Effector CD4-positive, alpha-beta T cell (primary cell): ENCODE data around the gene PADI4.

Source experiments
- DNase-seq: peaks from one replicate; pipeline ENCODE4 v3.0.0-alpha.2; 2020

The PADI4 gene

DNA sequence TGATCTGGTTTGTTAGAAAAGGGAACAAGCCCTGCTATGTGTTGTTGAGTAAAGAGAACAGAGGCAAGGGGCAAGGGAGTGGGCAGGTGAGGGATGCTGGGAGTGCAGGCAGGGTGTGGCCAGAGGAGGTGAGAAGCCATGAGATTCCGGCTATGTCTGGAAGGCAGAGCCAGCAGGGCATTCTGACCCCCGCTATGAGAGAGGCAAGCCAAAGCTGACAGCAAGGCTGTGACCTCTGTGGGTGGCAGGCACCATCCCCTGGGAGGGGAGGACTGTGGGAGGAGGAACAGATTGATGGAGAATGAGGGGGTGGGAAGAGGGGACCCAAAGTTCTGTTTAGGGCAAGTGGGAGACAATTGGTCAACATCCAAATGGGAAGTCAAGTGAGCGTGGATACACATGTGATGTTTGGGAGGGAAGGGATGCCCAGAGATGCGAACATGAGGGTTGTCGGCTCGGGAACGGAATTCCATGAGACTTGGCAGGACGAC is 44.5 kb downstream of the PADI4 start:
- DNase-seq = no peak

DNA sequence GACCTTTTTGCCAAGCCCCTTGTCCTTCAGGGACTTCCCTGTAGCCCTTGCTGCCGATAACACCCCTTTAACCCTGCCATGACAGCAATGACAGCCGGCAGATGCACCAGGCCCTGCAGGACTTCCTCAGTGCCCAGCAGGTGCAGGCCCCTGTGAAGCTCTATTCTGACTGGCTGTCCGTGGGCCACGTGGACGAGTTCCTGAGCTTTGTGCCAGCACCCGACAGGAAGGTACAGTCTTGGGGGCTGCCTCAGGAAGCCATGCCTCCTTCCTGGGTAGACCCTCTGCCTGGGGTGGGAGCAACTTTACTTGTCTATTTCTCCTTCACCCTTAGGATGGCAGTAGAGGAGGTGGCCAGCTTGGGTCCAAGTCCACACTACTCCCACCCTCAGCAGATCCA is 47.9 kb downstream of the PADI4 start:
- no peak for DNase-seq

DNA sequence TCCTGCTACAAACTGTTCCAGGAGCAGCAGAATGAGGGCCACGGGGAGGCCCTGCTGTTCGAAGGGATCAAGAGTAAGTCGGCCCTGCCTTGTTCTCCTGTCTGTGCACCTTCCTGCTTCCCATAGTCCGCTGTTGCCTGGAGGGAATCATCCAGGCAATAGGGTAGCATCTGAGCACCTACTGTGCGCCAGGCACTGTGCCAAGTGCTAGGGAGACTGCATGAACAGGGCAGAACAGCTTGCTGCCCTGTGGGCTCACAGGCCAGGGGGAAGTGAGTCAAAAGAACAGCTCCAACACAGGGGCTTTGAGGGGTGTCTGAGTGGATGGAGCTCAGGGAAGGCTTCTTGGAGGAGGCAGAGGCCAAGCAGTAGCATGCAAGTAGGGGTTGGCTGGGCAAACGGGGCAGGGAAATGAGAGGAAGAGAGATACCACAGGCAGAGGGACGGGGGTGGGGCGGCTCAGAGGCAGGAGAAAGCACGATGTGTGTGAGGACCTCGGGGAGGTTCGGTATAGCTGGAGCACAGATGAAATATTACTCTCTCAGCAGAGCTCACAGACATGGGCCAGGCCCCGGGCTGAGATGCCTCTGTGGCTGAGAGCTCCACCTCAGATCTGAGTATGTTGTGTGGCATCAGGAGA is 48.5 kb downstream of the PADI4 start:
- no peak for DNase-seq

DNA sequence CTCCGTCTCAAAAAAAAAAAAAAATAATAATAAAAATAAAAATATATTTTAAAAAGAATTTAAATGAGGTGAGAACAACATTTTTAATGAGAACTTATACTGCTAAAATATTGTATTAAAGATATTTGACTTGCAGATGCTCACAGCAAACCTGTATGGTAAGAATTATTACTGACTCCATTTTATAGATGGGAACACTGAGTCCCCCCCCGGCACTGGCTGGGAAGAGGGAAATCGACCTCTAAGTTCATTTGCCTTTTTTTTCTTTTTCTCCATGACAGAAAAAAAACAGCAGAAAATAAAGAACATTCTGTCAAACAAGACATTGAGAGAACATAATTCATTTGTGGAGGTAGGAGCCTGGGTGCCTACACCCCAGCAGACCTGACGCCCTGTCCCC is 50.6 kb downstream of the PADI4 start:
- no peak for DNase-seq

DNA sequence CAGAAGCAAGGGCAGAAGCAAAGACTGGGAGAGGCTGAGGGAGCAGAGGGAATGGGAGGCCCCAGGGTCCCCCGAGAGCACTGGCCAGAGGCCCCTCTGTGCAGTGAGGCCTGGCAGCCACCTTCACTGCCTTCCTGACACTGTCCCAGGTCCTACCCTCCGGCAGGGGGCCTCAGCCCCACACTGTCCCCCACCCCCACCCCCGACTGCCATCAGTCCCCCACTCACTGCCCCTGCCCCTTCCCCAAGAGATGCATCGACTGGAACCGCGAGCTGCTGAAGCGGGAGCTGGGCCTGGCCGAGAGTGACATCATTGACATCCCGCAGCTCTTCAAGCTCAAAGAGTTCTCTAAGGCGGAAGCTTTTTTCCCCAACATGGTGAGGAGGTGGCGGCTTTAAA is 51.0 kb downstream of the PADI4 start:
- no peak for DNase-seq

DNA sequence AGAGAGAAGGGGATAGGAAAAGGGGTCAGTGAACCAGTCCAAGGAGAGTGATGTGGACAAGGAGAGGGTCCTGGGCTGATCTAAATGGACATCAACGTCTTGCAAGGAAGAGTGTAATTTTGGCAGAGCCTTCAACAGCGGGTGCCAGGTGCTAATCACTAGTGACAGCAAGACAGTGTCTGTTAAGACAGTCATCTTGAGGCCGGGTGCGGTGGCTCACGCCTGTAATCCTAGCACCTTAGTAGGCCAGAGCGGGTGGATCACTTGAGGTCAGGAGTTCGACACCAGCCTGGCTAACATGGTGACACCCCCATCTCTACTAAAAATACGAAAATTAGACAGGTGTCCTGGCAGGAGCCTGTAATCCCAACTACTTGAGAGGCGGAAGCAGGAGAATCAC is 51.8 kb downstream of the PADI4 start:
- no peak for DNase-seq

DNA sequence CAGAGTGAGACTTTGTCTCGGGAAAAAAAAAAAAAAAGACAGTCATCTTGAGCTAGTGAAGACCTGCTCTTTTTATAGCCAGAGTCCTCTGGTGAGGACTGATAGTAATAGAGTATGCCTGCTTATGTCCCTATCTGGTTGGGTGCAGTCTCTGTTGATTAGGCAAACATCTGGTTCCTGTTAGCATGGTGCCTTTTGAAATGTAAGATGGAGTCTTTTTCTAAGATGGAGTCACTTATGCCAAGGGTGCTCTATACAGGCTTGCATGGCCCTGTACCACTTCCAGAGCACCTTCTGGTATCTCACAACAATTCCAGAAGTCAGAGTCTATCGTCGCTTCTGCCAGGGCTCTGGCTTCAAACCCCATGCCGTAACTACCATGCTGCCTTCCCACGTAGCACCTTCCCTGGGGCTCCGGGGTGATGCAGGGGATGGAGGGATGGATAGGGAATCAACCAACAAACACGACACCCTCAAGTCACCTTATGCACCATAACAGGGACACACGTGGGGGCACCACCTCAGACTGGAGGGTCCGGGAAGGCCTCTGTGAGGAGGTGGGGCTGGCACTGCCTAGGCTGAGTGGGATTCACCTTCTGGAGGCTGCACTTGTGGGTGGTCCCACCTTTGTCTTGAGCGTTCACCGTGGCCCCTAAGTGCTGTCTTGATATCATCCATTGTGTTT is 52.4 kb downstream of the PADI4 start:
- DNase-seq = no peak

DNA sequence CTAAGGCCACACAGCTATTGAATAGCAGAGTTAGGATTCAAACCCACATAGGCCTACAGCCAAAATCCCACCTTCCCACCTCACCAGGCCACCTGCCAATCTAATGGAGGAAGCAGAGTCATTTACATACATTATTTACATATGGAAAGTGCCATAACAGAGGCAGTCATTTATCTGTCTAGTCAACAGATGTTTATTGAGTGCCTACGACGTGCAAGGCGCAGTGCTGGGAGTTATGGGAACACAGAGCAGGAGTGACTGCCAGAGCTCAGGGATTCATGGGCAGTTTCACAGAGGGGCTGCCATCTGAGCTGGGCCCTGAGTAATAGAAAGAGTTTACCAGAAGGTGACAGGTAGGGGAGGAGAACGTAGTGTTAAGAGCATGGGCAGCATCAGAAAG is 53.7 kb downstream of the PADI4 start:
- DNase-seq = no peak

DNA sequence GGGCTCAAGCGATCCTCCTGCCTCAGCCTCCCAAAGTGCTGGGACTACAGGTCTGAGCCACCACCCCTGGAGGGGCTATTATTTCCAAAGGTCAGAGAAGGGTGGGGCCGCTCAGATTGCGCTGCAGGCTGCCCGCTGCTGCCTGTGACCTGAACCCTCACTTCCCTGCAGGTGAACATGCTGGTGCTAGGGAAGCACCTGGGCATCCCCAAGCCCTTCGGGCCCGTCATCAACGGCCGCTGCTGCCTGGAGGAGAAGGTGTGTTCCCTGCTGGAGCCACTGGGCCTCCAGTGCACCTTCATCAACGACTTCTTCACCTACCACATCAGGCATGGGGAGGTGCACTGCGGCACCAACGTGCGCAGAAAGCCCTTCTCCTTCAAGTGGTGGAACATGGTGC is 55.4 kb downstream of the PADI4 start:
- DNase-seq = no peak

DNA sequence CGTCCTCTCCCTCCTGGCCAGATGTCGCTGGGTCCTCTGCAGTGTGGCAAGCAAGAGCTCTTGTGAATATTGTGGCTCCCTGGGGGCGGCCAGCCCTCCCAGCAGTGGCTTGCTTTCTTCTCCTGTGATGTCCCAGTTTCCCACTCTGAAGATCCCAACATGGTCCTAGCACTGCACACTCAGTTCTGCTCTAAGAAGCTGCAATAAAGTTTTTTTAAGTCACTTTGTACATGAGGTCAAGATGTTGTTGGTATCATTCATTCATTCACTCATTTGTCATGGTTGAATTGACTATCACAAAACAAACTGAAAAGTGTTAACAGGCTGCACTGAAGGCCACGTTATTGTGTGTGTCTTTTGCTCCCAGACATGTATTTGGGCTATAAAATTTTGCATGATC is 55.8 kb downstream of the PADI4 start:
- no peak for DNase-seq

DNA sequence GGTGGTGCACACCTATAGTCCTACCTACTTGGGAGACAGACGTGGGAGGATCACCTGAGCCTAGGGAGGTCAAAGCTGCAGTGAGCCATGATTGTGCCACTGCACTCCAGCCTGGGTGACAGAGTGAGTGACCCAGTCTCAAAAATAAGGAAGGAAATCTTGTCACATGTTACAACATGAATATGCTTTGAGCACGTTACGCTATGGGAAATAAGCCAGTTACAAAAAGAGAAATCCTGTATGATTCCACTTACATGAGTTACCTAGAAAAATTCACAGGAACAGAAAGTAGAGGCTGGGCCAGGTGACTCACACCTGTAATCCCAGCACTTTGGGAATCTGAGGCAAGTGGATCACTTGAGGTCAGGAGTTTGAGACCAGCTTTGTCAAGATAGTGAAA is 57.3 kb downstream of the PADI4 start:
- DNase-seq = no peak

DNA sequence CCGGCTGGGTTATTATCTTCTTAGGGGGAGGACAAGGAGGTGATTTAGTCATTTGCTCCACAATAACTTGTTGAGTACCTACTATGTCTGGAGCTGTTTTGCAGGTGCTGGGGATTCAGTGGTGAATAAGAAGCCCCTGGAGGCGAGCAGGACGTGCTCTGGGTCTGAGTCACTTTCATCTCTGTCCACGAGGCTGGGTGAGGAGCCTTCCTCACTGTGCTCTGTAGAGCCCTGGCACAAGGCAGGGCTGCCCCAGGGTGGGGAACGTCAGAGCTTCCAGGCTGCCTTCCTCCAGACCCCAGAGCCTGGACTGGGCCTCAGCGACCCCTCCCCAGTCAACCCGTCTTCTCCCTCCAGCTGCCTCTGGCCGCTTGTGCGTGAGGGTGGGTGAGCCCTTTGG is 61.5 kb downstream of the PADI4 start:
- no peak for DNase-seq

DNA sequence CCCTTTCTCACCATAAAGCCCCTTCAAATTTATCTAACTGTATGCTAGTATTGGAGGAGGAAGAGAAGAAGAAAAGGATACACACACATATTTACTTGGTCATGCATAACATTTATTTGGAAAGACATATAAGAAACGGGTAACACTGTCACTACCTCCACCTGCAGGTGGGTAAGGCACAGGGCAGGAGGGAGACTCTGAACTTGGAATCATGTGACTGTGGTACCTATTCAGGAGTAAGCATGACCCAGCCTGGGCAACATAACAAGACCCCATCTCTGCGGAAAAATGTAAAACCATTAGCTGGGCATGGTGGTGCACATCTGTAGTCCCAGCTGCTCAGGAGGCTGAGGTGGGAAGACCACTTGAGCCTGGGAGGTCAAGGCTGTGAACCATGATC is 62.6 kb downstream of the PADI4 start:
- no peak for DNase-seq

DNA sequence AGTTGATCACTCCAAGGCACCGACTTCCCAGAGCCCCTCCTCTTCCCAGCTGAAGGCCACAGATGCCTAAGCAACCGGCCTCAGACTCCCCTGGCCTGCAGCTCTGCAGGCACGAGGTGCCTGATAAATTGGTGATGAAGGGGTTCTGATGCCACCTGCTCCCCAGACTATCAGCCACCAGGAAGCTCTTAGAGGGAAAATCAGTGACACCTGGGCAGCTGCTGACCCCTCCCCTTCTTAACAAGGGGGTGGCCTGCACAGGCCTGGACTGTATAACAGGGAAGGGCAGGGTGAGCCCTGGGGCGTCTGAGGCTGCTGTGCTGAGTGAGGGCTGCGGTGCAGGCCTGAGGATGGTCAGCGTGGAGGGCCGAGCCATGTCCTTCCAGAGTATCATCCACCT is 63.9 kb downstream of the PADI4 start, which contains the start of gene PADI6:
Gene PADI6, plus strand, starts transcription at position 301 of the 400 bp plus-strand sequence. Its CDS starts 50 bp downstream, at position 351.
- DNase-seq = no peak

DNA sequence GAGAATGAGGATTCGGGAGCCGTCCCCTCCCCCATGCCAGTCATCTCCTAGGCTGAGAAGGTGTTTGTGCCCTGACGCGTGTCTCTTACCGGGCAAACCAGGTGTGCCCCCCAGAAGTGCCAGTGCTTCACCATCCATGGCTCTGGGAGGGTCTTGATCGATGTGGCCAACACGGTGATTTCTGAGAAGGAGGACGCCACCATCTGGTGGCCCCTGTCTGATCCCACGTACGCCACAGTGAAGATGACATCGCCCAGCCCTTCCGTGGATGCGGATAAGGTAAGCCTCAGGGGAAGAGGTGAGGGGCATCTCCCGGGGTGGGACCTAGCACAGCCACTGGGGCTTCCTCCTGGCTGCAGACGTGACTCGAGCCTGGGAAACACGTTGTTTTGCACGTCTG is 65.0 kb downstream of the PADI4 start:
- no peak for DNase-seq

DNA sequence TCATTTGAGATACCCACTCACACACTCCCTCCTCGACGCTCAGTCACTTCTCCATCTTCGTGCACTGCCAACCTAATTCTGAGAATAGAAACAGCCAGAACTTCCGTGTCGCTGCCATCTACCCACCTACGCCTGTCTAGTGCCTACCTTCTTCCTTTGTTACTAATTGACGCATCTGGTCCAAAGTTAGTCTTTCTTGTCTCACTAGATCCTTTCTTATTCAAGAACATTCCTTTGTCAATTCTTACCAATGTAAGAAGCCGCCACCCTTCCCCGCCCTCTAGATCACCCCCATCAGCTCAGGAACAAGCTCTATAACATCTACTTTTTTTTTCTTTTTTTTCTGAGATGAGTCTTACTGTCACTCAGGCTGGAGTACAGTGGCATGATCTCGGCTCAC is 67.7 kb downstream of the PADI4 start:
- no peak for DNase-seq

DNA sequence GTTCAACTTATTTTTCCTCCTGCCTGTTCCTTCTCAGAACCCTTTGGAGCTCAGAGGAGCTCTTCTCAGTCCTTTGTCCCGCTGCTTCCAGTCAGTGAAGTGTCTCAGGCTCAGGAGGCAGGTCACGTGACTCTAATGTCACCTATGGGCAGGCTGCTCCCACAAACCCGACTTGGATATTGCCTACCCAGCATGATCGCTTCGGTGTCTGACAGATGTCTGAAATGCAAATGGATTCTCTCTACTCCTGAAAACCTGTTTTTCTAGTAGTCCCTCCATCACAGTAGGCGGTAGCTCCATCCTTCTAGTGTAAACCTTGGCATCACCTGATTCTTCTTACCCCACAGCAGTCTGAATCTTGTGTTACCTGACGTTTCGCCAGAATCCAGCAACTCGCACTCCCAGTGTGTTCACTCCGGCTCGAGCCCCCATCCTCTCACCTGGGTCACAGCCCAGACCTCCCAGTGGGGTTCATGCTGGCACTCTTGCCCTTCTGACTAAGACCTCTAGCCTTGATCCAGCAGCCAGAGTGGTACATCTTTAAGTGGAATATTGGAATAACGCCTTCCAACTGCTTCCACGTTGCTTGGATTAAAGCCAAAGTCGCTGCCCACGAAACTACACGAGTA is 69.4 kb downstream of the PADI4 start:
- DNase-seq = no peak

DNA sequence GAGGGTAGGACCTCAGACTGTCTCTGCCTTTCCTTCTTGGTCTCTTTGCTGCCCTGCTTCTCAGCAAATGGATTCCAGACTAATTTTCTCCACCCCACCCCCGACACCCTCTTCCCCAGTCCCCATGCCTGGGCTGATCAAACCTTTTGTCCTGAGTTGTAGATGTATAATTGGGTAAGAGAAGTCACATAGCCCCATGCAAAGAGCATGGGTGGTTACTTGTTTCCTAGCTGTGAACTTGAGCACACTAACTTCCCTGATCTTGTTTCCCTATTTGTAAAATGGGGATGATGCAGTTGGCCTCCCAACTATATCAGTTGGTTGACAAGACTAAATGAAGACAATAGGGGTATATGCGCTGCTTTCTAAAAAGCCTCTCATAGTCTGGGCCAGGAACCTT is 73.2 kb downstream of the PADI4 start:
- DNase-seq = no peak

DNA sequence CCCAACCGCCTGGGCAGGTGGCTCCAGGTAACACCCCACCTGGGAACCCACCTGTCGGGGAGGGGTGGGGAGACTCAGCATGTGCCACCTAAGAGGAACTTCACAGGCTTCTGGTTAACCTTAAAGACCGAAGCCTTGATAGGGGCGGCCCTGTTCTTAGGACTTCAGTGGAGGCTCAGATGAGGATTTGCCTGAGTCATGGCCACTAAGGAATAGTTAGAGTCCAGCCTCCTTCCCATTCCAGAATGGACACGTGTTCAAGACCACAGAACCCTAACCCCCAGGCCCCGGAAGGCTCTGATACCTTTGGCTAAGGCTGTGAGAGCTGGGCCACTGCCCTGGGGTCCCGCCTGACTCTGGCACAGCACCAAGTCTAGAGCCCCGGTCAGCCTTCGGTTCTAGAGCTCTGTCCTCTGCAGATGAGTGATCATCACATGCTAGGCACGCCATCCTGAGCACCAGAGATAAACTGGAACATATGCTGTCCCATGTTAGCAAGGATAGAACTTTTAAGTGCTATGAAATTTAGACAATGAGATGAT is 84.3 kb downstream of the PADI4 start:
- no peak for DNase-seq

DNA sequence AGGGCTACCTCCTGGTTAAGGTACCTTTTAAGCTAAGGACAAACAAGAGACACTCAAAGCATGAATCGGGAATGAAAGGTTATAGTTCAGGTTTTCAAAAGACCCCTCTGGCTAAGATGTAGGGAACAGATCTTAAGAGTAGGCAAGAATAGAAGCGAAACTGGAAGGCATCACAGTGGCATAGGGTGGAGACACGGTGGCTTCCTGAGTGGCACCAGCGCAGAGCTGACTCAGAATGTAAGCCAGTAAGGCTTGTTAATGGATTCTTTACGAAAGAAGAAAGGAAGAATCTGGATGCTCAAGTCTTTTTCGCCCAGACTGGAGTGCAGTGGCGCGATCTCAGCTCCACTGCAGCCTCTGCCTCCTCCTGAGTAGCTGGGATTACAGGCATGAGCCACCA is 85.2 kb downstream of the PADI4 start:
- DNase-seq = no peak

DNA sequence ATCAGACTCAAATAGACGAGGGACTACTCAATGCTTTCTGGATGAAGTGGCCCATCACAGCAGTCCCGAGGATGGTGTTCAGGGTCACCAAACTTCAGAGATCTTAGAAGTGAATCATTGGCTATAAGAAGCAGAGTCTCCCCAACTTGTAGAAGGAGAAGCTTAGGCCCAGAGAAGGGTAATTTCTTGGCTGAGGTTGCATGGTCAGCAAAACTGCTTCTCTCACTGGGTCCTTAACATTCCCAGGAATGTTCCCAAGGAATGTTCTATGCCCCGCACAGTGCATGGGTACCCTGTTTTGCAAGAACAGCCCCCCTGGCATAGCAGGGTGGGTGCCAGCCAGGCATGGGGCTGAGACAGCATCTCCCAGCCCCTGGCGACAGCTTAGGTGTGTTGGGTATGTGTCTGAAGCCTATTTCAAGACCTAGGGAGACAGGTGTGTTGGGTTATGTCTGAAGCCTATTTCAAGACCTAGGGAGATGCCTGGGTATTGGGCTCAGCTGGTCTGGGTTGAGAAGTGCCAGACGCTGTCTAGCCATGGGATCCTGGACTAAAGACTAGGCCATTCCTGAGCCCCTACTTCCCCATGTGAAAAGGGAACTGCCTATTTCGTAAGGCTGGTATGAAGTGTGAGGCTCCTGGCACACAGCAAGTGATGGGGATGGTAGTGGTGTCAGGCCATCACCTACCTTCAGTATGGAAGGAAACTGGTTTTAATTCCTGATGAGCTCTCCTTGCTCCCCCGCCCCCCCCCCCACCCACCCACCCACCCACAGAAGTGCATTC is 90.1 kb downstream of the PADI4 start:
- no peak for DNase-seq

DNA sequence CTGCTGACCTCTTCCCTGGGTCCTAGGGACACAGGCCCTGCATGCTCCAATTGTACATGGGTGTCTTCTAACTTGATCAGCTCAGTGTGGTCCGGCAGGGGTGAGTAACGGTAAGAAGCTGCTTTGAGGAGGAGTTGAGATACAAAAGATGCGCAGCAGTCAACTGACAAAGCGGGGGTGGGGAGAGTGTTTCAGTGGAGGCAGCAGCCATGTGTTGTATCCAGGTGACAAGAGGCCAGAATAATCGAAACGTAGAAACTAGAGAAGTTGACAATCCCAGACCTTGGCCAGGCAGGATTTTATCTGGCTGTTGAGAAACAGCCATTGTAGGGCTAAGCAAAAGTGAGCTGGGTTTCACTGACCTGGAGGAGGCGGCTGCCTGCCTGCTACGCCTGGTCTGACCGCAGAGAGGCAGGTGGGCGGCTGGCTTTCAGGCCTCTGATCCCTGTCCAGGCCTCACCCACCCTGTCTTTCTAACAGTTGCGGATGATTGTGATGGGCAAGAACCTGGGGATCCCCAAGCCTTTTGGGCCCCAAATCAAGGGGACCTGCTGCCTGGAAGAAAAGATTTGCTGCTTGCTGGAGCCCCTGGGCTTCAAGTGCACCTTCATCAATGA is 92.8 kb downstream of the PADI4 start:
- DNase-seq = no peak

DNA sequence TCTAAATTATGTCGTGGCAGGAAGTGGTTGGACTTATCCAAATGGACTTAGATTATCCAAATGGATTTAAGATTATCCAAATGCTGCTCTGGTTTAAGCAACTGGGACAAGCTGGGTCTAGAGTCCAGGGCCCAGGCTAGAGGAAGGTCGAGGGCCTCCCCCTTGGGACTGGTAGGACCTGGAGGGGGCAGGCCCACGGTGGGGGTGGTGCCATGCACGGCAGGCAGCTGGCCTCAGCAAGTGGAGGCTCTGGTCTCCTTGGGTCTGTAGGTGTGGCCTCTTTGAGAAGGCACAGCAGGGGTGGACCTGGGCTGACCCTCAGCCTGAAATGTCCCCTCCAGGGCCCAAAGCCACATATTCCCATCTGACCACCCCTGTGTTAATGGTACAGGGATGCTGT is 93.8 kb downstream of the PADI4 start:
- no peak for DNase-seq
